Cardiac septum (tissue), 1 donor: ENCODE results near the gene S100PBP. TPM values are rescaled to one million over a fixed set of nuclear protein-coding genes. Genes with fewer than 3 reads are reported as not detected.

Source experiments
- DNase-seq: peaks from one replicate; pipeline ENCODE4 v3.0.0-alpha.2; 2020; ENCODE audit warnings: low spot score
- intact Hi-C: fragments of 100-400 bp; cut with DNase I; formaldehyde crosslinking; loops from one replicate; pipeline ENCODE4 v1.14.0; 2022
- total RNA-seq: library from RNA; stranded (reverse); fragmentation: NEBNext Ultra II Directional; extraction: Animal tissue kit (Norgen Biotek cat#: 25700); gene quantifications from one replicate; pipeline ENCODE4 v1.2.1, GENCODE V29; 2021
- donor health status: DM: no; HTN: no; CAD: no.

S100PBP gene
- total RNA-seq, 1 donor from 2014 or later = 12.5 TPM

DNA sequence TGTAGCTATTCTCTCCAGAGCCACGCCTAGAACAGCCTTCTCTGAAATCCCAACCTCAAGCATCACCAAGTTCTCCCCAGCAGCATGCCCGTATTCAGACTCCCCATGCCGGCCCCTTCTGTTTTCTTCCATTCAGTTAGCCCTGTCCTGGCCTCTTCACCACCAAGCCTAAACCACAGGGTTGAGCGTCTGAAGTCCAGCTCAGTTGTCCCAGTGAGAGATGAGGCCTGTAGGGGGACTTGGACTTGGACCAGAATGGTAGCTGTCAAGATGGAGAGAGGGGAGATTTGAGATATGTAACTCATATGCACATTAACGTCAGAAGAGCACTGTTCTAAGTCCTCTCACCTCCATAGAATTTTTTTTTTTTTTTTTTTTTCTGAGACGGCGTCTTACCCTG, 89.2 kb downstream of the S100PBP start:
- DNase-seq = no peak
- intact Hi-C loops = no loop called here

DNA sequence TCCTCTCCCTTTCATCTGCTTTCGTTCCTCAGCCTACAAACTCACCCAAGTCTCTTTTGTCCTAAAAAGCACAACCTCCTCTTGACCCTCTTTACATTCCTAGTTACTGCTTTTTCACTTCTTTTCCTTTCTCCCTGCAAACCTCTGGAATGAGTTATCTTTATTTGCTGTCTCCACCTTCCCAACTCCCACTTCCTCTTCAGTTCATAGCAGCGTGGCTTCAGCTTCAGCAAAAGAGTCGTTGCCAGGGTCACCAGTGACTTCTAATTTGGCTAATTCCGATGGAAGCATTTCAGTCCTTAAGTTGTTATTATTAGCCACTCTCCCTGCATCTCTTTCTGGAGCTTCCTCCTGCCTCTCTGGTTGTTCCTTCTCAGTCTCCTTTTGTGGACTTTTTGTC, 90.0 kb downstream of the S100PBP start:
- no peak for DNase-seq
- intact Hi-C loops = no loop called here

Other genes starting within 250 kb of the S100PBP start
- 30.2 TPM for gene ZBTB8OS, start 167.1 kb upstream of the S100PBP start, total RNA-seq
- gene RBBP4, start 166.4 kb upstream of the S100PBP start, total RNA-seq = 96.0 TPM
- 18.2 TPM for gene SYNC, start 114.9 kb upstream of the S100PBP start, total RNA-seq
- gene YARS1, start 295 bp upstream of the S100PBP start, total RNA-seq = 27.8 TPM
- gene FNDC5, start 53.3 kb downstream of the S100PBP start, total RNA-seq = 18.7 TPM
- gene HPCA, start 68.8 kb downstream of the S100PBP start, total RNA-seq = not detected
- 17.0 TPM for gene TMEM54, start 83.7 kb downstream of the S100PBP start, total RNA-seq
- 17.5 TPM for gene RNF19B, start 147.2 kb downstream of the S100PBP start, total RNA-seq
- gene AK2, start 219.2 kb downstream of the S100PBP start, total RNA-seq = 99.8 TPM